ENCODE measurements around the gene CCL3.

- TF ChIP-seq RAD21 (conservative IDR thresholded peaks at IDR 0.05), result no peak
- TF ChIP-seq CTCF (IDR thresholded peaks at IDR 0.05; ENCODE audit: poor library complexity, severe bottlenecking), result no peak
- no peak for TF ChIP-seq POLR2AphosphoS5 (IDR thresholded peaks at IDR 0.05)
- TF ChIP-seq EP300 (conservative IDR thresholded peaks at IDR 0.05; ENCODE audit: poor library complexity, severe bottlenecking), result no peak
- no peak for TF ChIP-seq REST (IDR thresholded peaks at IDR 0.05; ENCODE audit: borderline replicate concordance)
Observed at GRCh38 chr17:36057911-36058310, 32.0 kb downstream of the CCL3 start.

All from neural cell (in vitro differentiated cells).